ENCODE measurements around the gene MIPEP.
"Not testable (repeated sequence)": the region's sequence is repeated elsewhere in the genome, so short reads cannot be mapped to it uniquely, and the experiment has no call there.

Gene MIPEP

GRCh38 chr13:23765531-23765930, 123.7 kb downstream of the MIPEP start:
- Histone ChIP-seq H3K27me3 (ENCODE audit: control insufficient read depth, low read length) (no peaks in the 10 kb centered on the region), H3K9me3 (ENCODE audit: control insufficient read depth, insufficient read depth, low read length) (no peaks in the 10 kb centered on the region), H3K4me1 (ENCODE audit: control insufficient read depth, low read length) (no peaks in the 10 kb centered on the region), H3K27ac (ENCODE audit: low read depth, low read length) (no peak overlapping the region), H3K79me2 (ENCODE audit: control insufficient read depth, low read length) (no peaks in the 10 kb centered on the region), H4K20me1 (ENCODE audit: control insufficient read depth, insufficient read depth, low read depth, low read length) (no peaks in the 10 kb centered on the region), H3K4me2 (ENCODE audit: low read length) (no peak overlapping the region), H3K4me3 (ENCODE audit: low read length) (no peak overlapping the region), H3K9me2 (replicated peaks; ENCODE audit: control insufficient read depth, low read length) (no peaks in the 10 kb centered on the region), H3K36me3 (ENCODE audit: control insufficient read depth, low read length) (no peaks in the 10 kb centered on the region), H3F3A (ENCODE audit: control insufficient read depth, insufficient read depth) (no peaks in the 10 kb centered on the region)
- TF ChIP-seq EZH2phosphoT487 (IDR thresholded peaks at IDR 0.05; ENCODE audit: borderline replicate concordance, low read length) (no peak), CTCF (IDR thresholded peaks at IDR 0.05; ENCODE audit: low read depth, low read length, poor library complexity, severe bottlenecking) (no peak)

- no peak overlapping the region for H3K4me2 ChIP-seq (ENCODE audit: low read length)
- no peaks in the 10 kb centered on the region for H3K9me3 ChIP-seq (ENCODE audit: control insufficient read depth, insufficient read depth, low read length)
- H3K27ac ChIP-seq (ENCODE audit: low read depth, low read length): no peak overlapping the region
Measured at GRCh38 chr13:23763318-23763717, 125.9 kb downstream of the MIPEP start.

GRCh38 chr13:23761760-23762159, 127.4 kb downstream of the MIPEP start:
- not testable (repeated sequence) for H3K9me3 ChIP-seq (ENCODE audit: control insufficient read depth, insufficient read depth, low read length); H3K9me2 ChIP-seq (replicated peaks; ENCODE audit: control insufficient read depth, low read length); H3K4me3 ChIP-seq (ENCODE audit: low read length); H3K4me1 ChIP-seq (ENCODE audit: control insufficient read depth, low read length); H3K4me2 ChIP-seq (ENCODE audit: low read length); H3F3A ChIP-seq (ENCODE audit: control insufficient read depth, insufficient read depth); H4K20me1 ChIP-seq (ENCODE audit: control insufficient read depth, insufficient read depth, low read depth, low read length); H3K79me2 ChIP-seq (ENCODE audit: control insufficient read depth, low read length); H3K27me3 ChIP-seq (ENCODE audit: control insufficient read depth, low read length); H3K27ac ChIP-seq (ENCODE audit: low read depth, low read length); H3K36me3 ChIP-seq (ENCODE audit: control insufficient read depth, low read length)

More at GRCh38 chr13:23763318-23763717, 125.9 kb downstream of the MIPEP start:
- Histone ChIP-seq H3K4me3 (ENCODE audit: low read length) (no peak overlapping the region), H4K20me1 (ENCODE audit: control insufficient read depth, insufficient read depth, low read depth, low read length) (no peaks in the 10 kb centered on the region), H3K36me3 (ENCODE audit: control insufficient read depth, low read length) (no peaks in the 10 kb centered on the region), H3K4me1 (ENCODE audit: control insufficient read depth, low read length) (no peaks in the 10 kb centered on the region), H3F3A (ENCODE audit: control insufficient read depth, insufficient read depth) (no peaks in the 10 kb centered on the region), H3K79me2 (ENCODE audit: control insufficient read depth, low read length) (no peaks in the 10 kb centered on the region), H3K9me2 (replicated peaks; ENCODE audit: control insufficient read depth, low read length) (no peaks in the 10 kb centered on the region), H3K27me3 (ENCODE audit: control insufficient read depth, low read length) (no peaks in the 10 kb centered on the region)
- no peak for TF ChIP-seq EZH2phosphoT487 (IDR thresholded peaks at IDR 0.05; ENCODE audit: borderline replicate concordance, low read length)

- H3K27me3 ChIP-seq (ENCODE audit: control insufficient read depth, low read length): no peaks in the 10 kb centered on the region
- H3K4me2 ChIP-seq (ENCODE audit: low read length): no peak overlapping the region
- H3F3A ChIP-seq (ENCODE audit: control insufficient read depth, insufficient read depth): no peaks in the 10 kb centered on the region
- H3K36me3 ChIP-seq (ENCODE audit: control insufficient read depth, low read length): no peaks in the 10 kb centered on the region
- H3K27ac ChIP-seq (ENCODE audit: low read depth, low read length): no peak overlapping the region
- peaks cover 2% of the 10 kb centered on the region; the same call in 1 of the 2 replicates for H4K20me1 ChIP-seq (ENCODE audit: control insufficient read depth, insufficient read depth, low read depth, low read length)
- no peaks in the 10 kb centered on the region for H3K4me1 ChIP-seq (ENCODE audit: control insufficient read depth, low read length)
- no peaks in the 10 kb centered on the region for H3K9me2 ChIP-seq (replicated peaks; ENCODE audit: control insufficient read depth, low read length)
- TF ChIP-seq CTCF (IDR thresholded peaks at IDR 0.05; ENCODE audit: low read depth, low read length, poor library complexity, severe bottlenecking): no peak
- no peak for TF ChIP-seq EZH2phosphoT487 (IDR thresholded peaks at IDR 0.05; ENCODE audit: borderline replicate concordance, low read length)
- no peaks in the 10 kb centered on the region for H3K9me3 ChIP-seq (ENCODE audit: control insufficient read depth, insufficient read depth, low read length)
- no peak overlapping the region for H3K4me3 ChIP-seq (ENCODE audit: low read length)
- H3K79me2 ChIP-seq (ENCODE audit: control insufficient read depth, low read length): no peaks in the 10 kb centered on the region
Measured at GRCh38 chr13:23760000-23760399, 129.2 kb downstream of the MIPEP start.
